Measurements from ENCODE around the gene GMEB2.

DNA sequence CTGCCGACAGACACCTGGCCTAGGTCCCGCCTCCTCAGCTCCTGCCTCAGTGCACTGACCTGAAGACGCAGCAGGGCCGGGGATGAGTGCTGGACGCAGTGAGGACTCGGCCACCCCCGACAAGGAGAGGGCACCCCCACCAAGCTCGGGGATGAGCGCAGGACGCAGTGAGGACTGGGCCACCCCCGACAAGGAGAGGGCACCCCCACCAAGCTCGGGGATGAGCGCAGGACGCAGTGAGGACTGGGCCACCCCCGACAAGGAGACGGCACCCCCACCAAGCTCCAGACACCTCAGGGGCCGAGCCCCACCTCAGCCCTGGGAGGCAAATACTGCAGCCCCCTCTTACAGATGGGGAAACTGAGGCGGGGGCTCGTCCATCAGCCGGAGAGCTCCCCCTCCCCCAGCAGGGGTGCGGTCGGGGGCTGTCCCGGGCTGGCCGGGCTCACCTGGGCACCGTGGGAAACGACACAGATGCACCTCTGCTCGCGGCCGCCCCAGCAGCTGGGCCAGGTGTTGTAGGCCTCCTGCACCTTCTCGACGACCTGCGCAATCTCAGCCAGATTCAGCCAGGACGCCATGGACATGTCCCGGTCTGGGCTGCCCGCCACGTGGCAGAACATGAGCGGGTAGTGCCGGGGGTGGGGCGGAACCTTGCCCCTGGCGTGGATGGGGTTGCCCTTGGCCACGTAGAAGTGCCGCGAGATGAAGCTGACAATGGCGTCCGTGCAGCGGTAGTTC is 60.3 kb downstream of the GMEB2 start:
- TF ChIP-seq CTCF (IDR thresholded peaks at IDR 0.05), result no peak
- no peak for TF ChIP-seq POLR2AphosphoS5 (IDR thresholded peaks at IDR 0.05)
- TF ChIP-seq POLR2A (IDR thresholded peaks at IDR 0.05), result no peak
- no peak for TF ChIP-seq EP300 (IDR thresholded peaks at IDR 0.05)
